Epidermal melanocyte (primary cell): ENCODE measurements around the gene OTOS.

Experiments
- DNase-seq: peaks from one replicate; pipeline ENCODE4 v3.0.0; 2011; ENCODE audit warnings: low spot score; ENCODE audit not compliant: insufficient read length

The OTOS gene

GRCh38 chr2:240140511-240140910 is at the start of gene OTOS:
Gene OTOS (minus strand): TSS chr2:240140658. CDS start chr2:240140326, 332 bp downstream.
- DNase-seq: no peak

- DNase-seq: no peak
Observed at GRCh38 chr2:240189686-240190085, 49.2 kb upstream of the OTOS start.

GRCh38 chr2:240187989-240188590 is 47.6 kb upstream of the OTOS start:
- DNase-seq: no peak

GRCh38 chr2:240186191-240186725 is 45.8 kb upstream of the OTOS start:
- no peak for DNase-seq

DNA sequence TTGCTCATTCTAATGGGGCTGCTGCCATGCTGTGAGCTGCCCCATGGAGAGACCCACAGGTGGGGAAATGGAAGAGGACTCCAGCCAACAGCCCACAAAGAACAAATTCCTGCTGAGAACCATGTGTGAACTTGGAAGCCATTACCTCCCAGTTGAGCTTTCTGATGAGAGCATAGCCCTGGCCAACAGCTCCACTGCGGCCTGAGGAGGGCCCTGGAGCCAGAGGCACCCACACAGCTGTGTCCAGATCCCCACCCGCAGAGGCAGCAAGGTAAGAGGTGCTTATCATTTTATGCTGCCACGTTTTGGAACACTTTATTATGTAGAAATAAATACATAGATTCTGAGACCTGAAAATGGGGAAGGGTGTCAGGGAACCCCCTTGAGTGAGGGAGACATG is 44.2 kb upstream of the OTOS start:
- no peak for DNase-seq

- no peak for DNase-seq
Observed at GRCh38 chr2:240183875-240184590, 43.6 kb upstream of the OTOS start.

- DNase-seq: no peak
Observed at GRCh38 chr2:240183006-240183874, 42.8 kb upstream of the OTOS start.

GRCh38 chr2:240182476-240182875 is 42.0 kb upstream of the OTOS start:
- DNase-seq: no peak

GRCh38 chr2:240182001-240182400 is 41.5 kb upstream of the OTOS start:
- no peak for DNase-seq

DNA sequence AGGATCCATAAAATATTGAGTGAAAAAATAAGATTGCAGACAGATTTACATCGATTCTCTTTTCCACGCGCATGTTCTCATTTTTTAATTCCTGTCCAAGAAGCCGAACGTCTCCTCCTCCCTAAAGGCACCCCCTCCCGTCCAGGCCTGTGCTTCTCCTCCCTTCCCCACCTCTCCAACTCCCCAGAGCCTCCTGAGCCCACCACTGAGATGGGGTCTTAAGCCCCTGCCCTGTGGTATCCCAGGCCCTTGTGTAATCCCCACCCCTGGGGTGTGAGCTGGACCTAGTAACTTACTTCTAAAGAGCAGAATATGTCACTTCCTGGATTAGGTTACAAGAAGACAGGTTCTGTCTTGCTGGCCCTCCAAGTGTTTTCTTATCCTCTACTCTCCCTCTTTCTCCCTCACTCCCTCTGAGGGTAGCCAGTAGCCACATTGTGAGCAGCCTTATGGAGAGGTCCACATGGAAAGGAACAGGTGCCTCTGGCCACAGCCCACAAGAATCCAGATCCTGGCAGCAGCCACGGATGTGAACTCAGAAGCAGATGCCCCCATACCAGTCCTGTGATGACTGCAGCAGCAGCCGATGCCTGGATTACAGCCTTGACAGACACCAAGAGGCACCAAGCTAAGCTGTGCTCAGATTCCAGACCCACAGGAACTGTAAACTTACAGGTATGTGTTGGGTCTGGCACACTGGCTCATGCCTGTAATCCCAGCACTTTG is 39.6 kb upstream of the OTOS start:
- no peak for DNase-seq

DNA sequence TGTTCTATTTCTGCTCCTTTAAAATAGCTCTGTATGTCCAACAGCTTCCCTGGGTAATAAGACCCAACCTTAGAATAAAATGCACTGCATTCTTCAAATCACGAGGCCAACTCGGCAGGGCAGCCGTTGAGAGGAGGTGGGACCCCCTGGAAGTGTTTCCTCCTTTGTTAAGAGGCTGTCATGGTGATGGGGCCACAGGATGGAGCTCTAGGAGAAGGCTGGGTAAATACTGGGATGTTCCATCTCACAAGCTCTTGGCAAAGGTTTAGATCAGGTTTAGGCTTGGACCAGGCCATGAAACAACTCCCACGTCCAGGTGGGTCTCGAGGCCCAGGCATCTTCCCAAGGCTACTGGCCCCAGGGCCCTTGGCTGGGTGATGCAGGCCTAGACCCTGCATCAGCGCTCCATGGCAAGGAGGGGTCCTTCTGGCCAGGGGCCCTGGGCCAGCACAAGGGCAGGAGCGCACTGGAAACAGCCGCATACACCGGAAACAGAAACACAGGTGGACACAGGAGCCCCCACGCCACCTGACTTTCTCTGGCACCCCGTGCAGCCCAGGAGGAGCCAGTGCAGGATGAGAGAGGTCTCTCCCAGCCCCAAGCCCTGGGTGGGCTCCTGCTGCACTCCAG is 38.8 kb upstream of the OTOS start:
- DNase-seq: no peak

DNA sequence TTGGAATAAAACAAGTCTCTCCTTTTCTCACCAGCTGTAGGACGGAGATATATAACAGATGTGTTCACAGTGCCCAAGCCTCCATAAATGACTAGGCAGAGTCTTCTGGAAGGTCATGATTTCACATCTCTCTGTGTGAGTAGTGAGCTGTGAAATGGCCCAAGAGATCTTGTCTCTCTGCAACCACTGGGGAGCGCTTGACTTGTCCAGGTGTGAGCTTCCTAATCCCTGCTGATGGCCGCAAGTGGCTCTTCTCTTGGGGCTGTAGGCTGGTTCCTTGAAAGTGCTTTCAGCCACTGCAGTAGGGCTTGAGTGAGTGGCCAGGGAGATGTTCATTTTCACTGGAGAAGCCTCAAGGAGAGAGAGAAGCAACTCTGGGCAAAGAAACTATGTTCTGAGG is 38.1 kb upstream of the OTOS start:
- no peak for DNase-seq

DNA sequence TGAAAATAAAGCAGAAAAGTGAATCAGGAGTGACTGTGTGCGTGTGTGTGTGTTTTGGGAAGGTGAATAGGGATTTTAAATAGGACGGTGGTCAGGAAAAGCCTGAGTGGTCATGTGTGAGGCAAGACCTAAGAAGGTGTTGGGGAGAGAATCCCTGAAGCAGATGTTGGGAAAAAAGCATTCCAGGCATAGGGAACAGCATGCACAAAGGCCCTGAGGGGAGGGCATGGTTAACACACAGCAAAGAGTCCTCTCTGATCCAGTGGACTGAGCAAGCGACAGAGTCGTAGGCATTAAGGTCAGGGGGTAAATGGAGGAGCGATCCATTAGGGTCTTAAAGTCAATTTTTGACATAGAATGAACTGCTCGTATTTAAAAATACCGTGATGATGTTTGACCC is 34.0 kb upstream of the OTOS start:
- DNase-seq: no peak

GRCh38 chr2:240172071-240172895 is 31.8 kb upstream of the OTOS start:
- no peak for DNase-seq

DNA sequence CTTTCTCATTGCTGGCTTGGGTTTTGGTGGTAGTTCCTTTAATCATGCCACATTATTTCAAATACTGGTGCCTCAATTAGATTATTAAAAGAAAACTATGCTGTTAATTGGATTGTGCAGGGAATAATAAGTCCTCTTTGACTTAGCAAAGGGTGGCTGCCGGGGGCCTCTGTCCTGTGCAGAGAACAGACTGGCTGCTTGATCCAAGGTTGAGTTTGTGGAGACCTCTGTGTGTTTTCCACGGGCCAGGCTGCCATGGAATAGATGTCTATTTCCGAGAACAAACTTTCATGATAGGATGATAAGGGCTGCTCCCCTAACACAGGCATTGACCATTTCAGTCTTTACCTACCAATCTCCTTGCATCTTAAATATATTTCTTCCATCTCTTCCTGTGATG is 30.4 kb upstream of the OTOS start:
- DNase-seq: no peak

GRCh38 chr2:240170354-240170735 is 29.9 kb upstream of the OTOS start:
- peak; percentile 31 for DNase-seq

DNA sequence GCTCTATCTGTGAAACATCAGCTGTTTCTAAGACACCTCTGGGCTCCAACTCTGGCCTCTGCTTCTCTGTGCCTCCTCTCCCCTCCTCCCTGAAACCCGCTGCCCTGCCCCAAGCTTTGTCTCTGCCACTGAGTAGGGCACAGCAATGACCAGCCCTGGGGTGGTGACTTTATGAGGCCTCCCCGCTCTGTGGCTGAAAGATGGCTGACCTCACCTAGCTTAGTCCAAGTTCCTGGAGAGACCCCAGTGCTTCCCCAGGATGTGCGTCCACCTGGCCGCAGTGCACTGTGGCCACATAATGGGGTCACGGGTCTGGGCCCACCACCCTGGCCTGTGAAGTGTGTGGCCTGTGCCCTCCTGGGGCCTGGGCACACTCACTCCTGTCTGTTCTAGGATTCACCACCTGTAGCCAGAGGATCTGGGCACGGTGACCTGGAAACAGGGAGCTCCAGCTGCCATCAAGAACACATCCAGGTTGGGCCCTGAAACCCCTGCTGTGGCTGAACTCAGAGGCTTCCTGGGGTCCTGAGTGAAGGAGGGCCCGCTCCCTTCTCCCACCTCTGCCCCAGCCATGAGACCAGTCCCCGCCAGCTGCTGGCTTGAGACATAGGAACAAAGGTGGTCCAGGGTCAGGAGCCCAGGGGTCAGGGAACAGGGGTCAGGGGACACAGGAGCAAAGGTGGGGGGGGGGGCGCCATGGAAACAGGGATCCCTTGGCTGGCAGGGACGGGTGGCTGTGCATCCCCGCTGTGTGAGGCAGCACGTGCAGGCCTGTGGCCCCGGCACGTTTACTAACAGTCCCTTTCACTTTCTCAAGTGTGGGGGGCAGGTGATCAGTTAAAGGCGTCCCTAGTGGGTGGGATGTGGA is 29.3 kb upstream of the OTOS start:
- DNase-seq: no peak

DNA sequence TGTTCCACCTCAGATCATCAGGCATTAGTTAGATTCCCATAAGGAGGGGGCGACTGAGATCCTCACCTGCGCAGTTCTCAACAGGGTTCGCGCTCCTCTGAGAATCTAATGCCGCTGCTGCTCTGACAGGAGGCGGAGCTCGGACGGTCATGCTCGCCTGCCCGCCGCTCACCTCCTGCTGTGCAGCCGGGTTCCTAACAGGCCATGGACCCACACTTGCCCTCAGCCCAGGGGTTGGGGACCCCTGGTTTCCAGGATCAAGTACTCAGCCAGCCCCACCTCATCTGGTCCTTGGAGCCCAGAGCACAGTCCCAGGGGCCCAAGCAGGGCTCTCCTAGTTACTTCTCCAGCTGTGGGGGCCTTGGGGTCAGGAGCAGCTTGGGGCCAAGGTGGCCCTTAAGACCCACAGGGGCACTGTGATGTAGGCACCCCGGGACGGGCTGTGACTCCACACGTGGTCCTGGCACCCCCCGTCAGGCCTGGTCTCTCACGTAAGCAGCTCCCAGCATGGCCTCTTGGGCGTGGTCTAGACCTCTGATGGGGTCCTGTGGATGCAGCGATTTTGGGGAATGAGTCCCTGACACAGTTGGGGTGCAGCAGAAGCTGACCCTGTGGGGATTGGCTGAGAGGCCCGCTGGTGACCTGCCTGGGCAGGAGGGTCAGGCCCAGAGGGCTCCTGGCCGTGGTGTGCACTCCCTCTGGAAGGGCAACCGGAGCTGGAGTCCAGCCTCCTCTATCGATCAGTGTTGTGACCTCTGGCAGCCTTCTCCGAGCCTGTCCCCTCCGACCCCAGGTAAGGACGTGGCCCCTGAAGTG is 28.3 kb upstream of the OTOS start:
- DNase-seq: no peak
